ENCODE results near the gene CC2D2B.

Gene CC2D2B

DNA sequence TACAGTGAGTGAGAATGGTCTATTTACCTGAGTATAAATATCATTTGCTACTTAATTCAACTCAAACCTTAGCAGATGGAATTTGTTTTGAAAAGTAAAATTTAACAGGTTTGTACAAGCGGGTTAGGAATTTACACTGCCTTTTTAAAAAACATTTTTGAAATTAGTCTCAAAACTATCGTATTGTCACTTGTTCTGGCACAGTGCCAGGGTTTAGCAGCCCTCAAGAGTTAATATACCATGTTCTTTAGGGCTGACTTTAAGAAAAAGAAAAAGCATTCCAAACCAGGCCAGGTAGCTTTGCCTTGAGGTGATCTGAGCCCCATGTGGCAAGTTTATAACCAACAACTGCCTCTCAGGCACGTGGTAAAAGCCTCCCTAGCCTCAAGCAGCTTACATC is 153.5 kb downstream of the CC2D2B start:
- Histone ChIP-seq H3K4me3 (no peak overlapping the region), H3K27ac (no peak overlapping the region)
- DNase-seq (ENCODE audit: low spot score): no peak
- TF ChIP-seq, protein P1, sequence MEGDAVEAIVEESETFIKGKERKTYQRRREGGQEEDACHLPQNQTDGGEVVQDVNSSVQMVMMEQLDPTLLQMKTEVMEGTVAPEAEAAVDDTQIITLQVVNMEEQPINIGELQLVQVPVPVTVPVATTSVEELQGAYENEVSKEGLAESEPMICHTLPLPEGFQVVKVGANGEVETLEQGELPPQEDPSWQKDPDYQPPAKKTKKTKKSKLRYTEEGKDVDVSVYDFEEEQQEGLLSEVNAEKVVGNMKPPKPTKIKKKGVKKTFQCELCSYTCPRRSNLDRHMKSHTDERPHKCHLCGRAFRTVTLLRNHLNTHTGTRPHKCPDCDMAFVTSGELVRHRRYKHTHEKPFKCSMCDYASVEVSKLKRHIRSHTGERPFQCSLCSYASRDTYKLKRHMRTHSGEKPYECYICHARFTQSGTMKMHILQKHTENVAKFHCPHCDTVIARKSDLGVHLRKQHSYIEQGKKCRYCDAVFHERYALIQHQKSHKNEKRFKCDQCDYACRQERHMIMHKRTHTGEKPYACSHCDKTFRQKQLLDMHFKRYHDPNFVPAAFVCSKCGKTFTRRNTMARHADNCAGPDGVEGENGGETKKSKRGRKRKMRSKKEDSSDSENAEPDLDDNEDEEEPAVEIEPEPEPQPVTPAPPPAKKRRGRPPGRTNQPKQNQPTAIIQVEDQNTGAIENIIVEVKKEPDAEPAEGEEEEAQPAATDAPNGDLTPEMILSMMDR (IDR thresholded peaks at IDR 0.05): no peak

DNA sequence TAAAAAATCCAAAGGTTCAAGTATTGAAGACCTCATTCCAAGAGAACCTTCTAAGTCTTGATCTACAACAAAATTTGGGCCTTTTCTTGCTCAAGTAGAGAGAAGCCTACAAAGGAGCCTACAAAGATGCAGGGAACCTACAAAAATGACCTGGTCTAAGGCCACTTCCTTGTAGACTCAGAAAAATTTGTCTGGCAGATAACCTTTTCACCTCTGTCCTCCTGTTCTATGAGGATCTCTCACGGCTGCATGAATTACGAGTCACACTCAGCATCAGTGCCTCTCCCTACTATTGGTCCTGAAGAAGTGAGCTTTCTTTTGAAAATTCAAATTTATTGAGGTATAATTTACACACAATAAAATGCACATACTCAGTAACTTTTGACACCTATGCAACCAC is 164.9 kb downstream of the CC2D2B start:
- no peak overlapping the region for H3K27ac ChIP-seq
- no peak for DNase-seq (ENCODE audit: low spot score)
- H3K4me3 ChIP-seq: no peak overlapping the region
- TF ChIP-seq, protein P1 (IDR thresholded peaks at IDR 0.05): no peak

DNA sequence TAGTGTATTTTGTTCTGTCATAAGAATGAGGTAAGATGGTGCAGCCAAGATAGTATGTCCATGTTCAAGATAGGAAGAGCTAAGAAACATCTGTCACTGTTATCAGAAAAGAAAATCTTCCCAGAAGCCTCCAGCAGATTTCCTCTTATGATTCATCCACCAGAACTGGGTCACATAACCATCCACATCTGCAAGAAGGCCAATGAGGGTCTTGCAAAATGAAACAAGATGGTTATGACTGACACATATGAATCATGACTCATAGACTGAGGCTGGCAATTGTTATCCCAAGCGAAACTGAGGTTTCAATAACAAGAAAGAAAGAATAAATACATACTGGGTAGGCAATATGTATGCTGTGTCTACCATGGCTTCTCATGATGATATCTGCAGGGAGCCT is 165.9 kb downstream of the CC2D2B start:
- H3K4me3 ChIP-seq: no peak overlapping the region
- no peak for DNase-seq (ENCODE audit: low spot score)
- TF ChIP-seq, protein P1 (IDR thresholded peaks at IDR 0.05): no peak
- no peak overlapping the region for H3K27ac ChIP-seq

DNA sequence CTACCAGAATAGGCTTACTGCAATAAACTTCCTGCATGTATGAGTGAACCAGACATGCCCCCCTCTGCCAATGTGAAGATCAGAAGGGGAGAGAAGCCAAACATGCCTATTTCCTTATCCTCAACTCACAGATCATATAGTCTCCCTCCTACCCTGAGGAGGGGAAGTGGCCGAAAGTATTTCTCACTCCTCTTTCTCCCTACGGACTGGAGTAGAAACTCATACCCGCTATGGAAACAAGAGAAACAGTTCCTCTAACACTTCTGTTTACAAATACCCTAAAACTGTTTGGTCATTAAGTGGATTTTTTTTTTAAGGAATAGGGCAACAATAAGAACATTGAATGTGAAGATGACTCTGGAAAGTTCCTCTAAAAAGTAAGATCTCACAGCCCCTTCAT is 167.0 kb downstream of the CC2D2B start:
- TF ChIP-seq, protein P1 (IDR thresholded peaks at IDR 0.05): no peak
- DNase-seq (ENCODE audit: low spot score): no peak
- H3K4me3 ChIP-seq: no peak overlapping the region

DNA sequence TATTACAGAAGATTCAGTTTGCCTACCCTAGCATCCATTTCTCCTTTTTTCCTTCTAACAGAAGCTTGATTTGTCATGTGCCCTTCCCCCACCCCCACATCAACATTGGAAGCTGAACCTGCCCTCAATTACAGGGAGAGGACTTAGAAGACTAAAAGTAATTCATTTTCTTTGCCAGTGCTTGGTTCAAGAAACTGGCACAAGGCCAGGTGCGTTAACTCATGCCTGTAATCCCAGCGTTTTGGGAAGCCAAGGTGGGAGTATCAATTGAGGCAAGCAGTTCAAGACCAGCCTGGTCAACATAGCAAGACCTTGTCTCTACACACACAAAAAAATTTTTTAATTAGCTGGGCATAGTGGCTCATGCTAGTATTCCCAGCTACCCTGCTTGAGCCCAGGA is 168.2 kb downstream of the CC2D2B start:
- no peak for DNase-seq (ENCODE audit: low spot score)
- TF ChIP-seq, protein P1 (IDR thresholded peaks at IDR 0.05): no peak
- no peak overlapping the region for H3K27ac ChIP-seq
- H3K4me3 ChIP-seq: no peak overlapping the region

More for the DNA sequence above, 167.0 kb downstream of the CC2D2B start:
- H3K27ac ChIP-seq: no peak overlapping the region

DNA sequence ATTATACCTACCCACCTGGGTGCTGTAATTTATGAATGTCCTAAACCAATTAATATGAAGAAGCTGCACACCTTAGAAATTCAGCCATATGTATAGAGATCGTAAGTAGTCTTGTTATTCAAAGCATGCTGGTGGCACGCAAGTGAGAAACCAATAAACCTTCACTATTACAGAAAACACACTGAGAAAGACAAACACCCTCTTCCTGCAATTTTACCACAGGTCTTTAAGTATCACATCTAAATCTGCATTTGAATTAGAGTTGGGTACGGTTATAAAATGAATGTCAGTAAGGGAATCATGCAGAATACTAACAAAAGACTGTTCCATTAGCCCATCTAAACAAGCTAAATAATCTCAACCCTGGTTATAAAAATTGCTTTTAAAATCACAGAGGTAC is 169.4 kb downstream of the CC2D2B start:
- no peak for DNase-seq (ENCODE audit: low spot score)
- H3K27ac ChIP-seq: no peak overlapping the region
- no peak overlapping the region for H3K4me3 ChIP-seq
- TF ChIP-seq, protein P1 (IDR thresholded peaks at IDR 0.05): no peak

DNA sequence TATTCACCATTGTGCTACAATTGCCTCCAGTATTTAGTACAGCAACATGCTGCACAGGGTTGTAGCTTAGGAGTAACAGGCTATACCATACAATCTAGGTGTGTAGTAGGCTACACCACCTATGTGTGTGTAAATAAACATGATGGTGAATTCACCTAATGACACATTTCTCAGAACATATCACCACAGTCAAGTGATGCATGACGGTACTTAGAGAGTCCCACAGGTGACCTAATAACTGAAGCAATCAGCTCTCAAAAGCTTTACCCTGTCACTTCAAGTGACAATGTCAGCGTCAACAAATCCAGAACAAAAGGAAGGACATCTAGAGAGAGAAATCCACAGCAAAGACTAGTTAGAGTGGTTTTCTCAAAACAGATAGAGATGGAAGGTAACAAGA is 174.4 kb downstream of the CC2D2B start:
- TF ChIP-seq, protein P1 (IDR thresholded peaks at IDR 0.05): no peak

More for the DNA sequence above, 174.4 kb downstream of the CC2D2B start:
- no peak overlapping the region for H3K27ac ChIP-seq
- H3K4me3 ChIP-seq: no peak overlapping the region
- no peak for DNase-seq (ENCODE audit: low spot score)
